Motor neuron (in vitro differentiated cells): ENCODE measurements around the gene STK24. TPM values are rescaled to one million over a fixed set of nuclear protein-coding genes. Genes with fewer than 3 reads are reported as not detected.
A peak's percentile ranks its signal among the peaks of the same experiment; 100 is the strongest.

Source experiments
- ATAC-seq, 8 experiments: fragments of 200-7000 bp; cut with Tn5 transposase; replicated peaks in 6 of 8; 2 replicates each; pipeline ENCODE4 v1.8.0; 2021; ENCODE audit warnings: mild to moderate bottlenecking in 8 of 8, moderate library complexity in 8 of 8
- H3K27ac ChIP-seq, 2 donors: fragments of 250-450 bp; sonication (Bioruptor Pico); 2 replicates each; pipeline ENCODE4 v1.9.0; 2021; ENCODE audit warnings: antibody characterized with exemption in 2 of 2, mild to moderate bottlenecking in 2 of 2, moderate library complexity in 1 of 2
- H3K4me1 ChIP-seq, 2 donors: fragments of 250-450 bp; sonication (Bioruptor Pico); replicated peaks in 1 of 2; 2 replicates each; pipeline ENCODE4 v1.6.1; 2021; ENCODE audit warnings: antibody characterized with exemption in 2 of 2, mild to moderate bottlenecking in 2 of 2, moderate library complexity in 1 of 2
- H3K4me3 ChIP-seq, 5 donors: fragments of 250-450 bp; sonication (Bioruptor Pico); 2 replicates each; pipeline ENCODE4 v1.9.0; 2021; ENCODE audit warnings: antibody characterized with exemption in 5 of 5, mild to moderate bottlenecking in 5 of 5, moderate library complexity in 4 of 5
- WGBS, 10 experiments: fragments of 450-650 bp; shearing (Covaris generic); methylation state at CpG; one replicate each; pipeline ENCODE4 v1.0.0; 2022; 5-methylcytosine and 5-hydroxymethylcytosine counted together
- in situ Hi-C, 9 experiments: fragments of 400-800 bp; cut with MboI; loops; one replicate each; pipeline ENCODE4 v1.15.0; 2021; ENCODE audit warnings: low sequenced_read_pairs in 9 of 9, low pct_unique_long_range_greater_than_20kb in 2 of 9; ENCODE audit not compliant: unreplicated experiment in 9 of 9
- total RNA-seq, 8 experiments: library from RNA; unstranded; fragments of 300-600 nt; gene quantifications; 2 replicates each; pipeline versions ENCODE4 v1.2.3 to v1.2.4, GENCODE V29; 2022

The STK24 gene
- total RNA-seq, 8 experiments from 2014 or later = 25.9 to 60.0 (median 43.5) TPM

DNA sequence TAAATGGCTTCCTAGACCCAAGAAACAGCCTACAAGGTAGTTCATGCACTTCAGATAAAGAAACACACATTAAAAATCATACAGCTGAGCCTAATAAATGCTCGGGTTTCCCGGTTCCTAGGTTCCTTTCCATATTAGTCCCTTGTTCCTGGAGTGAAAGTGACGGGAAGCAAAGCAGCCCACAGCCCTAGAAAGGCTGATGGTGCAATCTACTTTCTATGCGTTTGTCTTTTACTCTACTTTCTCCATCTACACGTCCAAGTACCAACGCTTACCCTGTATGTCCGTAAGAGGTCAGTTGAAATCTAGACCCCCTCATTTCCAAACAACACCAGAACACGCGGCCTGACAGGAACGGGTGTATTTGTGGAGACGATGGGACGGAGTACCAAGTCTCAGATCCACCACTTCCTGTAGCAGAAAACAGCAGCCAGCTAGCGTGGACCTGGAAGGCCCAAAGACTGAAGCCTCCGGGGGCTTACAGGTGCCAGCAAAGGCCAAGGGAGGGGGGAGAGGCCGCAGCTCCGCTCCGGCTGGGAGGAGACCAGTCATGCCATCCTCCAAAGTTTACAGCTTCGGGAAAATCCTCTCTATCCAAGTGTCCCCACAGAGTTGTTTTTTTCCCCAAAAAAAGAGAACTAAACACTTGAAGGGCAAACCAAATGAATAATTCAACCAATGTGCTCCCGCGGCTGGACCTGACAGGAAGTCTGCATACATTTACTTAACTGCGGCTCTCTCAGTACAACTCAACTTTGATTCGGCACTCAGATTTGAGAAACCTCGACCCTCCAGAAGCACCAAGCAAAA is 34.1 kb downstream of the STK24 start:
- 30 to 96% (median 72%) methylated on average over 3 to 18 of the region's 23 CpGs; no CpG with 5 or more reads in 2 of the 10 experiments for WGBS, 10 experiments
- no peak overlapping the region for H3K27ac ChIP-seq
- in situ Hi-C loops = no loop called here
- no peak overlapping the region for H3K4me3 ChIP-seq
- ATAC-seq = peak in 2 of 8 experiments; percentile 21 to 36
- peaks cover 10 to 17% of the 10 kb centered on the region in 2 donors for H3K4me1 ChIP-seq

GRCh38 chr13:98541701-98542203 is 35.2 kb downstream of the STK24 start:
- WGBS, 10 experiments = 39 to 100% (median 79%) methylated on average over 1 to 10 of the region's 10 CpGs; no CpG with 5 or more reads in 2 of the 10 experiments
- no peak overlapping the region for H3K4me3 ChIP-seq
- peak in 4 of 8 experiments; percentile 9 to 66 (median 51) for ATAC-seq
- H3K27ac ChIP-seq = no peak overlapping the region
- in situ Hi-C loops = no loop called here
- H3K4me1 ChIP-seq = peaks cover 8 to 15% of the 10 kb centered on the region in 2 donors

DNA sequence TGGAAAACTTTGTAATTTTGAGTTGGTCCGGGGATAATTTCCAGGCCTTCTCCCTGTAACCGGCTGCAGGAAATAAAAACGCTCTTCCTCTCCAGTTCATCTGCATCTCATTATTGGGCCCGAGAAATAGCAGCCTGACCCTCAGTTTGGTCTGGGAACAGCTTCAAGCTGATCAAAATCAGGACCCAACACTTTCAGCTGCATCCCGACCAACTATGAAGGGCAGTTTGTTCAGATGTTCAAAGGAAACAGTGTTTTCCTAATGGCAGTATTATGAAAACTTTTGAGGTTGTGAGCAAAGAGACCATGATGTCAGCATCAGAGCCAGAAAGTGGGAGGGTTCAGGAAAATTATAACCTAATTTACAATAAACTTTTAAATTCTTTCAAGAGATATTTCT is 35.7 kb downstream of the STK24 start:
- H3K27ac ChIP-seq = no peak overlapping the region
- no peak overlapping the region for H3K4me3 ChIP-seq
- H3K4me1 ChIP-seq = peaks cover 8 to 15% of the 10 kb centered on the region in 2 donors
- 0 to 100% (median 79%) methylated on average over 1 to 5 of the region's 5 CpGs for WGBS, 10 experiments
- in situ Hi-C loops = no loop called here
- peak in 1 of 8 experiments; percentile 8 for ATAC-seq

- no peak for ATAC-seq
- WGBS, 10 experiments = 0 to 100% (median 40%) methylated on average over 1 of the region's 1 CpG; no CpG with 5 or more reads in 4 of the 10 experiments
- Histone ChIP-seq H3K4me3 (no peak overlapping the region), H3K27ac (no peak overlapping the region), H3K4me1 (peaks cover 8 to 15% of the 10 kb centered on the region in 2 donors)
- in situ Hi-C loops = no loop called here
Measured at GRCh38 chr13:98540476-98540875, 36.4 kb downstream of the STK24 start.

GRCh38 chr13:98539666-98540065 is 37.2 kb downstream of the STK24 start:
- no peak overlapping the region for H3K27ac ChIP-seq
- in situ Hi-C loops = no loop called here
- H3K4me3 ChIP-seq = no peak overlapping the region
- no peak for ATAC-seq
- peaks cover 8 to 15% of the 10 kb centered on the region in 2 donors for H3K4me1 ChIP-seq
- 23 to 100% (median 87%) methylated on average over 1 to 7 of the region's 7 CpGs; no CpG with 5 or more reads in 1 of the 10 experiments for WGBS, 10 experiments

GRCh38 chr13:98538876-98539275 is 38.0 kb downstream of the STK24 start:
- Histone ChIP-seq H3K27ac (no peak overlapping the region), H3K4me3 (no peak overlapping the region), H3K4me1 (peaks cover 8 to 15% of the 10 kb centered on the region in 2 donors)
- WGBS, 10 experiments = 13 to 100% (median 93%) methylated on average over 1 to 6 of the region's 8 CpGs; no CpG with 5 or more reads in 3 of the 10 experiments
- in situ Hi-C loops = no loop called here
- no peak for ATAC-seq

DNA sequence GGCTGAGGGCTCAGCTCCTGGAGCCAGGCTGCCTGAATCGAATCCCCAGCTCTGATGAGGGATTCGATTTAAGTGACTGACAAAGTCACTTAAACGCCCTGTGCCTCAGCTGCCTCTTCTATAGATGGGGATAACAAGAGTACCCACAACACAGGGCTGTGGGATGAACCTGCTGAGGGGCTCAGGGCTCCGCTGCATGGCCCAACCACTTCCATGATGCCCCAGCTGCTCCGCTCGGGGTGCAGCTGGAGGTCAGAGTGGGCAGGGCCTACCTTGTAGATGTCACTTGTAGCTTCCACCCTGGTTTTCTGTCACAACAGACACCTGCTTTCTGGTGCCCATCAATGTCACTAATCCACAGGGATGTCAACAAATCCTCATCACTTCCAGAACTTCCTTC is 39.2 kb downstream of the STK24 start:
- H3K4me3 ChIP-seq = no peak overlapping the region
- 80 to 100% (median 100%) methylated on average over 1 to 5 of the region's 6 CpGs; no CpG with 5 or more reads in 5 of the 10 experiments for WGBS, 10 experiments

GRCh38 chr13:98537306-98537705 is 39.6 kb downstream of the STK24 start:
- Histone ChIP-seq H3K4me3 (no peak overlapping the region), H3K4me1 (peaks cover 5 to 6% of the 10 kb centered on the region in 2 donors), H3K27ac (no peak overlapping the region)
- no peak for ATAC-seq
- 100% methylated on average over 2 of the region's 14 CpGs; no CpG with 5 or more reads in 8 of the 10 experiments for WGBS, 10 experiments
- in situ Hi-C loops = no loop called here

More for the DNA sequence above, 39.2 kb downstream of the STK24 start:
- in situ Hi-C loops = no loop called here
- peaks cover 6 to 9% of the 10 kb centered on the region in 2 donors for H3K4me1 ChIP-seq
- no peak for ATAC-seq
- H3K27ac ChIP-seq = no peak overlapping the region

DNA sequence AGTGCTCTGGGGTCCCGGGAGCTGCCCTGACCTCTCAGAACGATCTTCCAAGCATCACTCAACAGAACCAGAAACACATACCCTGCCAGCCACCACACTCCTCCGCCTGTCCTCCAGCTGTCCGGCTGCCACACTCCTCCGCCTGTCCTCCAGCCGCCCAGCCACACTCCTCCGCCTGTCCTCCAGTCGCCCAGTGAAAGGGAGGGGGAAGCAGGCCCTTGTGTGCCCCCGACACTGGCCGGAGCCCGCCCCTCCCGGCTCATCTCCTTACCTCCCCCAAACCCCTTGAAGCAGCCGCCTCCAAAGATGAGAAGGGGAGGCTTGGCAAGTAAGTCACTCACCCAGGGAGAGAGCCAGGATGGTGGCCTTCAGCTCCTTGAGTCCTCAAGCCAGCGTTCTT is 40.2 kb downstream of the STK24 start:
- ATAC-seq = no peak
- WGBS, 10 experiments = 28 to 100% methylated on average over 1 to 5 of the region's 14 CpGs; no CpG with 5 or more reads in 8 of the 10 experiments

DNA sequence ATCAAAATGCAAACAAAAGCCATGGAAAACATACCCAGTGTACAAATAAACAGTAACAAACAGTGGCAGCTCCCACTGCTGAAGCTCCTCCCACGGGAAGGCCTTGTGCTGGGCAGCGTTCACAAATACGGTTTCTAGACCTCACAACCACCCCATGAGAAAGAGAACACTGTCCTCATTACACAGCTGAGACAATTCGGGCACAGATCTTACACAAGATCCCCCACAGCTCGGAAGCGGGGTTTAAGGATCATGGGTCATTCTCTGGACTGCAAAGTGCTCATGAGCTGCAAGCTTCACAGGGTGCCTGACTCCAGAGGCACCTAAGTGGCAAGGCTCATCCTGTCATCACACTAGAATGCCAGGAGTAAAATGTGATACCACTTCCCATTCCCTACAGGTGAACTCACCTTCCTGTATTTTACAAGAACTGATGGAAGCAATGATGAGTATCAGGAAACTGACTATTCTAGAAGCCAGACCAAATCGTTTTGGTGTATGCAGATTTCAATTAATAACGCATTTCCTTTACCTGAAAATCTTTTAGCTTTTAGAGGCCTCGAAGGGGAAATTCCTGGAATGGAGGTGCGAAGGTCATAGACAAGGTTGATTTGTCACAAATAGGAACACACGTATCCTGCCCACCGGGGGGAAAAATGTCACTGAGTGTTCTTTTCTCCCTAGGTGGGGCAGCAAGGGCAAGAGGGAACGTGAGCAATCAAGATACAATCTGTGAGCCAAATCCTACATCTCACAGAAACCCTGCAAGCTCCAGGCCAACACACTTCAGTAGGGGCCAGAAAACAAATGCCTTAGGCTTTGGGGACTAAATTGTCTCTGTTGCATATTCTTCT is 41.2 kb downstream of the STK24 start:
- in situ Hi-C loops = no loop called here
- 33 to 100% (median 77%) methylated on average over 1 to 8 of the region's 13 CpGs for WGBS, 10 experiments
- Histone ChIP-seq H3K4me3 (no peak overlapping the region), H3K27ac (no peak overlapping the region), H3K4me1 (no peaks in the 10 kb centered on the region)
- peak in 1 of 8 experiments; percentile 21 for ATAC-seq

More for the DNA sequence above, 40.2 kb downstream of the STK24 start:
- H3K4me1 ChIP-seq = peaks cover 0 to 5% of the 10 kb centered on the region in 2 donors
- in situ Hi-C loops = no loop called here
- H3K27ac ChIP-seq = no peak overlapping the region
- H3K4me3 ChIP-seq = no peak overlapping the region

DNA sequence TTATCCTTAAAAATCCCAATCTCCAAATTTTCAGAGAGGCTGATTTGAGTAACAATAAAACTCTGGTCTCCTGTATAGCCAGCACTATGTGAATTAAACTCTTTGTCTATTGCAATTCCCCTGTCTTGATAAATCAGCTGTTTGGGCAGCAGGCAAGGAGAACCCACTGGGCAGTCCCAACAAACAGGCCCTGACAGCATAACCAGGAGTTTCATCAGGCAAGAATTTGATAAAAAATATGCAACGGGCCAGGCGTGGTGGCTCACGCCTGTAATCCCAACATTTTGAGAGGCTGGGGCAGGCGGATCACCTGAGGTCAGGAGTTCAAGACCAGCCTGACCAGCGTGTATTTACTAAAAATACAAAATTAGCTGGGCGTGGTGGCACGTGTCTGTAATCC is 42.1 kb downstream of the STK24 start:
- H3K4me3 ChIP-seq = no peak overlapping the region
- in situ Hi-C loops = no loop called here
- no peak for ATAC-seq
- no peaks in the 10 kb centered on the region for H3K4me1 ChIP-seq
- WGBS, 10 experiments = 67 to 100% (median 97%) methylated on average over 1 to 5 of the region's 7 CpGs; no CpG with 5 or more reads in 4 of the 10 experiments
- H3K27ac ChIP-seq = no peak overlapping the region

- in situ Hi-C loops = no loop called here
- Histone ChIP-seq H3K4me3 (no peak overlapping the region), H3K27ac (no peak overlapping the region), H3K4me1 (no peaks in the 10 kb centered on the region)
- WGBS, 10 experiments = 80 to 100% (median 93%) methylated on average over 1 to 5 of the region's 9 CpGs; no CpG with 5 or more reads in 4 of the 10 experiments
- ATAC-seq = no peak
Measured at GRCh38 chr13:98533912-98534311, 43.0 kb downstream of the STK24 start.

DNA sequence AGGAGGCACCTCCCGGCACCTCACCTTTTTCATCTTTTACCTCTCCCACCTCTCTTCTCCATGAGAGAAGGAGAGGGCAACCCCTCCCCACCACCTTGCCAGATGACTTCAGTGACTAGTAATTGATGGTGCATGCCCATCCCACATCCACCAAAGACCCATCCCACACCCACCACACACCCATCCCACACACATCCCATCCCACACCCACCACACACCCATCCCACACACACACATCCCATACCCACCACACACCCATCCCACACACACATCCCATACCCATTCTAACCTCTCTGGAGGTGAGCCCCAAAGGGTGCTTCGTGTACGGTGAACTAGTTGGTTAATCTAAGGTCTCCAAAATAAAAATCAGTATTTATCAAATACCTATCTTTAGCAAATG is 44.7 kb downstream of the STK24 start:
- in situ Hi-C loops = no loop called here
- H3K4me1 ChIP-seq = no peaks in the 10 kb centered on the region
- H3K27ac ChIP-seq = no peak overlapping the region
- H3K4me3 ChIP-seq = no peak overlapping the region
- ATAC-seq = no peak
- WGBS, 10 experiments = 88 to 100% (median 100%) methylated on average over 1 to 3 of the region's 3 CpGs; no CpG with 5 or more reads in 3 of the 10 experiments
